Thyroid gland (tissue), 4 donors: Measurements from ENCODE around the gene ZDHHC23. TPM values are rescaled to one million over a fixed set of nuclear protein-coding genes. Genes with fewer than 3 reads are reported as not detected.

Source experiments
- DNase-seq, 2 donors: peaks; one replicate each; pipeline ENCODE4 v3.0.0-alpha.2; 2019
- H3K27ac ChIP-seq, 3 donors: fragments of 200-600 bp; sonication (generic); 1 replicate in 2 of 3; 2 replicates in 1 of 3; pipeline ENCODE4 v1.5.1; 2016 to 2019; ENCODE audit warnings: mild to moderate bottlenecking in 1 of 3, moderate library complexity in 1 of 3
- H3K27me3 ChIP-seq: fragments of 200-600 bp; sonication (generic); one replicate; pipeline ENCODE4 v1.5.1; 2019
- H3K36me3 ChIP-seq, 2 donors: fragments of 200-600 bp; sonication (generic); one replicate each; pipeline ENCODE4 v1.5.1; 2016 to 2019
- H3K4me1 ChIP-seq, 2 donors: fragments of 200-600 bp; sonication (generic); one replicate each; pipeline ENCODE4 v1.5.1; 2017 to 2019
- H3K4me3 ChIP-seq, 3 donors: fragments of 200-600 bp; sonication (generic); replicated peaks in 1 of 3; 1 replicate in 2 of 3; 2 replicates in 1 of 3; pipeline ENCODE4 v1.5.1; 2016; ENCODE audit warnings: mild to moderate bottlenecking in 1 of 3
- H3K9me3 ChIP-seq: fragments of 200-600 bp; sonication (generic); one replicate; pipeline ENCODE4 v1.5.1; 2017
- POLR2A ChIP-seq, 2 donors: fragments of 450-650 bp; IDR thresholded peaks; one replicate each; pipeline ENCODE4 v1.6.1; 2017; ENCODE audit warnings: antibody characterized with exemption in 2 of 2, mild to moderate bottlenecking in 2 of 2, moderate library complexity in 1 of 2
- WGBS, 2 donors: methylation state at CpG; one replicate each; pipeline ENCODE4 v1.1.5; 2017; 5-methylcytosine and 5-hydroxymethylcytosine counted together
- intact Hi-C: fragments of 100-400 bp; cut with DNase I; formaldehyde crosslinking; loops from one replicate; pipeline ENCODE4 v1.15.1; 2023
- total RNA-seq, 4 donors: library from RNA; depleted of rRNA; stranded (reverse); fragments of >200 nt; gene quantifications; one replicate each; pipeline ENCODE4 v1.2.3, GENCODE V29; 2016
- TF ChIP-seq, protein P1 (sequence below), 6 experiments: fragments of 200-600 bp in 3 of 6; fragments of 450-650 bp in 3 of 6; sonication (generic) in 3 of 6; IDR thresholded peaks; one replicate each; pipeline ENCODE4 v1.5.1; 2016 to 2019; ENCODE audit warnings: antibody characterized with exemption in 6 of 6, mild to moderate bottlenecking in 2 of 6, inconsistent platforms in 1 of 6, moderate library complexity in 1 of 6

ZDHHC23 gene
- total RNA-seq, 4 donors from 2014 or later: 16.8 to 35.0 (median 25.7) TPM

DNA sequence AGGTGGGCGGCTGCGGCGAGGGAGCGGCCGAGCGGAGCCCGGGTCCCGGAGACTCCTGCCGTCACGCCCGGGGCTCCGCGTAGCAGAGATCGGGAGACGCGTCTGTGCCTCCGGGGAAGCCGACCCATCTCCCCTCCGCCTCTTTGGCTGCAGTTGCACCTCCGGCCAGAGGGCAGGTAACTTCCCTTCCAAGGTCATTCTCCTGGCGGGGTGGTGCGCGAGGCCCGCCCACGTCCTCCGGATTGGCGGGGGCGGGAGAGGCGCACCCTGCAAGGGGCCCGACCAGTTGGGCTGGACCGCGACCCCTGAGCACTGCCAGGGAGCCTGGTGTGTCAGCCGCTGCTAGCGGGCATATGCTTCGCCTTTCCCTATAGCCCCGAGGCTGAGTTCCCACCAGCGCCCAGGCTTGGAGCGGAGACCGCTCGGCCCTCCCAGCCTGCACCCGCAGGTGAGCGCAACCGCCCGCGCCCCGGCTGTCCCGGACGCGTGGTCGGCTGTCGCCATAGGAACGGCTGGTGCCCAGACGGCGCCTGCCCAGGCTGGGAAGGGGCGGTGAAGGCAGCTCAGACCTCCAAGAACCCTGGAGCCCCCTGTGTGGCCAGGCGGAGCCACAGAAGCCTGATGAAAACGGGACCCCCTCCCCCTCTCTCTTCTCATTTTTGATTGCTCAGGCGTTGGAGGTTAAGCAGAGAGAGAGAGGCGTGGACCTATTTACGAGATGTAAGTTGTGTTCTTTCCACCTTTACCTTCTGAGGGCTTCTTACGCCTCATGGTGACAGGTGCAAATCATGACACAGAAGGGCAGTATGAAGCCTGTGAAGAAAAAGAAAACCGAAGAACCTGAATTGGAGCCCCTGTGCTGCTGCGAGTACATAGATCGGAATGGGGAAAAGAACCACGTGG, 453 bp downstream of the ZDHHC23 start:
- H3K4me3 ChIP-seq: peak overlapping the region; percentile 54 to 70 (median 55)
- intact Hi-C loops: no loop called here
- peaks cover 7 to 12% of the 10 kb centered on the region in 2 donors for H3K4me1 ChIP-seq
- peak overlapping the region; percentile 43 to 83 (median 43) for H3K27ac ChIP-seq
- DNase-seq: peak; percentile 62 to 66
- TF ChIP-seq, protein P1, sequence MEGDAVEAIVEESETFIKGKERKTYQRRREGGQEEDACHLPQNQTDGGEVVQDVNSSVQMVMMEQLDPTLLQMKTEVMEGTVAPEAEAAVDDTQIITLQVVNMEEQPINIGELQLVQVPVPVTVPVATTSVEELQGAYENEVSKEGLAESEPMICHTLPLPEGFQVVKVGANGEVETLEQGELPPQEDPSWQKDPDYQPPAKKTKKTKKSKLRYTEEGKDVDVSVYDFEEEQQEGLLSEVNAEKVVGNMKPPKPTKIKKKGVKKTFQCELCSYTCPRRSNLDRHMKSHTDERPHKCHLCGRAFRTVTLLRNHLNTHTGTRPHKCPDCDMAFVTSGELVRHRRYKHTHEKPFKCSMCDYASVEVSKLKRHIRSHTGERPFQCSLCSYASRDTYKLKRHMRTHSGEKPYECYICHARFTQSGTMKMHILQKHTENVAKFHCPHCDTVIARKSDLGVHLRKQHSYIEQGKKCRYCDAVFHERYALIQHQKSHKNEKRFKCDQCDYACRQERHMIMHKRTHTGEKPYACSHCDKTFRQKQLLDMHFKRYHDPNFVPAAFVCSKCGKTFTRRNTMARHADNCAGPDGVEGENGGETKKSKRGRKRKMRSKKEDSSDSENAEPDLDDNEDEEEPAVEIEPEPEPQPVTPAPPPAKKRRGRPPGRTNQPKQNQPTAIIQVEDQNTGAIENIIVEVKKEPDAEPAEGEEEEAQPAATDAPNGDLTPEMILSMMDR (IDR thresholded peaks at IDR 0.05): peak in 1 of 6 experiments; percentile 10
- TF ChIP-seq POLR2A (IDR thresholded peaks at IDR 0.05): no peak
- H3K27me3 ChIP-seq: no peaks in the 10 kb centered on the region
- 5 to 8% methylated on average over 11 to 20 of the region's 65 CpGs for WGBS, 2 donors
- no peaks in the 10 kb centered on the region for H3K36me3 ChIP-seq
- no peaks in the 10 kb centered on the region for H3K9me3 ChIP-seq

DNA sequence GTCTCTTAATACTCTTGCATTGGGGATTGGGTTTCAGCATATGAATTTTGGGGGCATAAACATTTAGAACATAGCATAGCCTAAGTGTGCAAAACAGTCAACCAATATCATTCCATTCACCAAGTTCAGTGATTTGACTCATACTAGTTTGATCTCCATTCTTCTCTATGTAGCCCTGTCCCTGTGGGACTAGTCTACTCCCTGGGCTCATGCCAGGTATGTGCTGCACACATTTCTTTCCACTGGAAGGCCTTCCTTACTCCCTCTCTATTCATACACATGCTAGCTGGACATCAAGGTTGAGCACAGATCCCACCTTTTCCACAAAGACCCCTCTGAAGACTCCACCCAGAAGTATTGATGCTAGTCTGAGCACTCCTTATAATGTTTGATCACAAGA, 5.1 kb downstream of the ZDHHC23 start:
- intact Hi-C loops: no loop called here
- DNase-seq: no peak
- no peak for TF ChIP-seq POLR2A (IDR thresholded peaks at IDR 0.05)
- TF ChIP-seq, protein P1 (IDR thresholded peaks at IDR 0.05): no peak

DNA sequence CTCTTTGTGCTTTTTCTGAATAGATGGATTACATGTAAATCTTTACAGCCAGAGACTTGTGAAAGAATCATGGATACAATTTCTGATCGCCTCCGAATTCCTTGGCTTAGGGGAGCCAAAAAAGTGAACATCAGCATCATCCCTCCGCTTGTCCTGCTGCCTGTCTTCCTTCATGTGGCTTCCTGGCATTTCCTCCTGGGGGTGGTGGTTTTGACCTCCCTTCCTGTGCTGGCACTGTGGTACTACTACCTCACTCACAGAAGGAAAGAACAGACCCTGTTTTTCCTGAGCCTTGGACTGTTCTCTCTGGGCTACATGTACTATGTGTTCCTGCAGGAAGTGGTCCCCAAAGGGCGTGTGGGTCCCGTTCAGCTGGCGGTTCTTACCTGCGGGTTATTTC, 5.9 kb downstream of the ZDHHC23 start:
- WGBS, 2 donors: 85 to 89% methylated on average over 7 of the region's 7 CpGs
- TF ChIP-seq POLR2A (IDR thresholded peaks at IDR 0.05): no peak
- TF ChIP-seq, protein P1 (IDR thresholded peaks at IDR 0.05): no peak
- no peaks in the 10 kb centered on the region for H3K27me3 ChIP-seq
- no peak for DNase-seq
- H3K36me3 ChIP-seq: peaks cover 9 to 17% of the 10 kb centered on the region in 2 donors
- H3K4me3 ChIP-seq: no peak overlapping the region
- intact Hi-C loops: no loop called here
- no peaks in the 10 kb centered on the region for H3K9me3 ChIP-seq
- H3K27ac ChIP-seq: no peak overlapping the region
- peaks cover 5 to 7% of the 10 kb centered on the region in 2 donors for H3K4me1 ChIP-seq

More for the DNA sequence above, 5.1 kb downstream of the ZDHHC23 start:
- H3K27ac ChIP-seq: no peak overlapping the region
- H3K4me1 ChIP-seq: peaks cover 7 to 9% of the 10 kb centered on the region in 2 donors
- H3K36me3 ChIP-seq: peaks cover 7 to 9% of the 10 kb centered on the region in 2 donors
- no peak overlapping the region for H3K4me3 ChIP-seq
- no peaks in the 10 kb centered on the region for H3K9me3 ChIP-seq
- no peaks in the 10 kb centered on the region for H3K27me3 ChIP-seq

DNA sequence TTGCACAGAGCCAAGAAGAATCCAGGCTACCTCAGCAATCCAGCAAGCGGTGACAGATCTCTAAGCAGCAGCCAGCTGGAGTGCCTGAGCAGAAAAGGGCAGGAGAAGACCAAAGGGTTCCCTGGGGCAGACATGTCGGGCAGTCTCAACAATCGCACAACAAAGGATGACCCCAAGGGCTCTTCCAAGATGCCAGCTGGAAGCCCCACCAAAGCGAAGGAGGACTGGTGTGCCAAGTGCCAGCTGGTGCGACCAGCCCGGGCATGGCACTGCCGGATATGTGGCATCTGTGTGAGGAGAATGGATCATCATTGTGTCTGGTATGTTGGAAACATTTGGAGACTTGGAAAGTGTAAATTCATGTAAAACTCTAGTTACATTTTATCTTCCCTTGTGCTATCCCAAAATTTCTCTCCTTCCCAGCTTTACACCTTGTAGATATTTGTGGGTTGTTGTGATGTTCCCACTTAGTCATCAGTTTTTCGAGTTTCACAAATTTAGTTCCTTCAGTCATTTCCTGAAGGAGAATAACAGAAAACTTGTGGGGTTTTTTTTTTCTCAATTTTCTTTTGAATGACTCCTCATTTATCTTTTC, 6.4 kb downstream of the ZDHHC23 start:
- H3K27ac ChIP-seq: no peak overlapping the region
- 79 to 96% methylated on average over 8 of the region's 8 CpGs for WGBS, 2 donors
- H3K36me3 ChIP-seq: peaks cover 9 to 20% of the 10 kb centered on the region in 2 donors
- intact Hi-C loops: no loop called here
- no peaks in the 10 kb centered on the region for H3K9me3 ChIP-seq
- no peak for TF ChIP-seq POLR2A (IDR thresholded peaks at IDR 0.05)
- TF ChIP-seq, protein P1 (IDR thresholded peaks at IDR 0.05): no peak
- H3K27me3 ChIP-seq: no peaks in the 10 kb centered on the region
- DNase-seq: no peak
- H3K4me3 ChIP-seq: no peak overlapping the region
- peaks cover 0 to 4% of the 10 kb centered on the region in 2 donors for H3K4me1 ChIP-seq

DNA sequence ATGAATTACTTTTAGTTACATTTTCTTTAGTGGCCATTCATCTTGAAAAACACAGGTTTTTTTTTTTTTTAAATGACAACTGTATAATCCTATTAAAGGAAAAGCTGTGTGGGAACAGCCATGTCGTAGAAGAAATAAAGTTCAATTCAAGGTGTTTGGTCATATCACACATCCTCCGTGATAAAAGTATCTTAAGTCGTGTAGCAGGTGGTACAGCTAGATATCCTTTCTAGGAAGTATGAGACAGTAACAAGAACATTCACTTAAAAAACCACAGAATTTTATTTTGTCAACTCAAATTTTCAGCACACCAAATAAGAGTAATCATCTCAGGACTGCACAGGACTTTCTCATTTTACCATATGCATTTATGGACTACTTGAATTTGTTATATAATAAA, 16.1 kb downstream of the ZDHHC23 start:
- TF ChIP-seq, protein P1 (IDR thresholded peaks at IDR 0.05): no peak
- no peak for TF ChIP-seq POLR2A (IDR thresholded peaks at IDR 0.05)
- 93 to 95% methylated on average over 3 of the region's 3 CpGs for WGBS, 2 donors
- Histone ChIP-seq H3K27ac (no peak overlapping the region), H3K36me3 (peaks cover 4 to 11% of the 10 kb centered on the region in 2 donors), H3K9me3 (no peaks in the 10 kb centered on the region), H3K27me3 (no peaks in the 10 kb centered on the region), H3K4me1 (no peaks in the 10 kb centered on the region), H3K4me3 (no peak overlapping the region)
- intact Hi-C loops: no loop called here
- DNase-seq: no peak
